Memory B cell (primary cell): ENCODE data around the gene COX6A1.

Experiments used
- ATAC-seq: fragments of 150-1000 bp; cut with Tn5 transposase; 2 replicates; pipeline ENCODE4 v1.10.0; 2021; ENCODE audit warnings: low read depth, mild to moderate bottlenecking, moderate library complexity
- DNase-seq, 2 donors: peaks; one replicate each; pipeline ENCODE4 v3.0.0; 2022; ENCODE audit warnings: low spot score in 2 of 2
- H3K27ac Mint-ChIP-seq: one replicate; pipeline ENCODE4 v1.8.0; 2022; ENCODE audit warnings: mild to moderate bottlenecking, moderate library complexity, mixed read lengths
- H3K27me3 Mint-ChIP-seq: one replicate; pipeline ENCODE4 v1.8.0; 2022; ENCODE audit warnings: mixed read lengths
- H3K36me3 Mint-ChIP-seq: one replicate; pipeline ENCODE4 v1.8.0; 2022; ENCODE audit warnings: mild to moderate bottlenecking, mixed read lengths
- H3K4me1 Mint-ChIP-seq: one replicate; pipeline ENCODE4 v1.8.0; 2022; ENCODE audit warnings: mixed read lengths
- H3K4me3 Mint-ChIP-seq: one replicate; pipeline ENCODE4 v1.8.0; 2022; ENCODE audit warnings: mild to moderate bottlenecking, moderate library complexity, mixed read lengths
- H3K9me3 Mint-ChIP-seq: one replicate; pipeline ENCODE4 v1.8.0; 2022; ENCODE audit warnings: mixed read lengths

COX6A1 gene

DNA sequence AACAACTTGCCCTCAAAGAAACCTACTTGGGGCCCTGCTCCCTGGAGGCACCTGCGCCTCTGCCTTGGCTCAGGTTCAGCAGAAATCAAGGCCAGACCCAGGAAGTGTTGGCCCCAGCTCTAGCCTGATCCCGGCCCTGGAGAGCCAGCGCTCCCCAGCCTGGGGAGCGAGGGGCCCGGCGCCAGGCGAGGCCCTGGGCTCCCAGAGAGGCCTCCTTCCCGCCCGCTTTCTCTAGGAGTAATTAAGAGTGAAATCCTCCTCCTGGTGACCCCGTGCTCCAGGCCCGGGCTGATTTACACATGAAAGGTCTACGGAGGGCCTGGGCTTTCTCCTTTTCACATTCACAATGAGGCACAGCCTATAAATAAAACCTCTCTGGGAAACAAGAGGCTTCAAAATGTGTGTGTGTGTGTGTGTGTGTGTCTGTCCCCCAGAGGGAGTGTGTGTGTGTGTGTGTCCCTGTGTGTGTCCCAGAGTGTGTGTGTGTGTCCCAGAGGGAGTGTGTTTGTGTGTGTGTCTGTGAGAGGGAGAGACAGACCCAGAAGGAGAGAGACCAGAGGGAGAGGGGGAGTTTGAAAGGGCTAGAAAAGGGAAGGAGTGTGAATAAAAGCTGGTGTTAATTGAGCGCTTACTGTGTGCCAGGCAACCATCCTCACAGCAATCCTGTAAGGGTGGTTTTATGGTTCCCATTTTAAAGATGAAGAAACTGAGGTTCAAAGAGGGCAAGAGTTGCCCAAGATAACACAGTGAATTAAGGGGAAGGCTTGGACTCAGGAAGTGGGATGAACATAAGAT is 23.8 kb upstream of the COX6A1 start:
- H3K27ac Mint-ChIP-seq = no peak overlapping the region
- DNase-seq (no peak), ATAC-seq (no peak)
- H3K9me3 Mint-ChIP-seq = no peaks in the 10 kb centered on the region
- H3K4me1 Mint-ChIP-seq = no peaks in the 10 kb centered on the region
- H3K4me3 Mint-ChIP-seq = no peak overlapping the region
- H3K36me3 Mint-ChIP-seq = peaks cover 1% of the 10 kb centered on the region
- peaks cover 16% of the 10 kb centered on the region for H3K27me3 Mint-ChIP-seq

DNA sequence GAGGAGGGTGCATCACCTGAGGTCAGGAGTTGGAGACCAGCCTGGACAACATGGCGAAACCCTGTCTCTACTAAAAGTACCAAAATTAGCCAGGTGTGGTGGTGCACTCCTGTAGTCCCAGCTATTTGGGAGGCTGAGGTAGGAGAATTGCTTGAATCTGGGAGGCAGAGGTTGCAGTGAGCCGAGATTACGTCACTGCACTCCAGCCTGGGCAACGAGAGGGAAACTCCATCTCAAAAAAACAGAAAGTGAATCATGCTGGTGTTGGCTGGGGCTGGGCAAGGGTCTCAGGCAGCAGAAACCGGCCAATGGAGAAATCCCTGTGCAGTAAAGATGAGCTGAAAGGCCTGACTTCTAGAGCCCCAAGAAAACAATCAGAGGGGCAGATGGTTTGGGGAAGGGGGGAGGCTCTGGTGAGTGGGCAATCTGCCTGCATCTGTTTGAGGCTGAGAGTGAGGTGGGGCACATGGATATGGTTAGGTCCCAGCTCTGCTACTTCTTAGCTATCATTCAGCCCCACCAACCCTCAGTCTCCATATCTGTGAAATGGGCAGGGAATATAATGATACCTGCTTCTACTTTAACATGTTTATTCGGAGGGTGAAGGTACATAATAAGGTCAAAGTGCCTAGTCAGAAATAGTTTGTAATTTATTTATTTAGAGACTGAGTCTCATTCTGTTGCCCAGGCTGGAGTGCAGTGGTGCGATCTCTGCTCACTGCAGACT is 21.3 kb upstream of the COX6A1 start:
- ATAC-seq (no peak), DNase-seq (no peak)
- Mint-ChIP-seq H3K27me3 (peaks cover 16% of the 10 kb centered on the region), H3K27ac (no peak overlapping the region), H3K4me1 (no peaks in the 10 kb centered on the region), H3K4me3 (no peak overlapping the region), H3K36me3 (peaks cover 1% of the 10 kb centered on the region), H3K9me3 (no peaks in the 10 kb centered on the region)

DNA sequence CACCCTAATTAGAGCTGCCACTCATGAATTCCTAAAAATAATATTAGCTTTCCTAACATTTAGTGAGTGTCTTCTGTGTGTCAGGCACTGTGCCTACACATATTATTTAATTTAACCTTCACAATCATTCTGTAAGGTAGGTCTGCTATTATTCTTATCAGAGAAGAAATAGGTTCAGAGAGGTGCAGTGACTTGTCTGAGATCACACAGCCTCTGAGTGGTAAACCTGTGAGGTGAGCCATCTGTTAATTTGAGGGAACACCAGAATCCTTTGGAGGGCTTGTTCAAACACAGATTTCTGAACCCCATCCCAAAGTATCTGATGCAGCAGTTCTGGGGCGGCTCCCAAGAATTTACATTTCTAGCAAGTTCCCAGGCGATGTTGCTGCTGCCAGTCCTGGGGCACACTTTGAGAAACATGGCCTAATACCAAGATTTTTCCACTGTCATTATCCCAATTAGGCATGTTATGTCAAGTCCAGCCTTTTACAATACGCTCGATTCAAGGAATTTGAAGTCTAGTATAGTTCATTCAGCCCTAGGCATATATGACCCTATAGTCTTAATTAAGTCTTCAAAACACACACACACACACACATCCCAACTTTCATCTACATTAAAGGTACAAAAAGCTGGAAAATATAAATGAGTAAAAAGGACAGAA is 19.9 kb upstream of the COX6A1 start:
- DNase-seq (no peak), ATAC-seq (no peak)
- Mint-ChIP-seq H3K27me3 (peaks cover 9% of the 10 kb centered on the region), H3K36me3 (no peaks in the 10 kb centered on the region), H3K4me3 (no peak overlapping the region), H3K27ac (no peak overlapping the region), H3K9me3 (no peaks in the 10 kb centered on the region), H3K4me1 (no peaks in the 10 kb centered on the region)

DNA sequence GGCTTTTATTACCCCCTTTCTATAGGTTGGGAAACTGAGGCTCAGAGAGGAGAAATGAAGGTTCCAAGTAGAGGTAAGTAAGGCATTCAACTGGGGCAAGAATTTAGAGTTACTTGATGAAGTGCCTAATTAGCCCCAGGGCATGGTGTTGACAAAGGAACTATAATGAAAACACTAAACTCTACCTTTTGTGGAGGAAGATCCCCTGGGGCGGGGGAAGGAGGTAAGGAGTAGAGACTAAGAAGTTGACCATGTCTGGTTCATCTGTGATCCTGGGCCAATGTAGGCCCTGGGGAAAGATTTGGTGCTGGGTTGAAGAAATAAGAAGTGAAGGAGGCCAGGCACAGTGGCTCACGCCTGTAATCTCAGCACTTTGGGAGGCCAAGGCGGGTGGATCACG is 16.2 kb upstream of the COX6A1 start:
- Mint-ChIP-seq H3K9me3 (peaks cover 1% of the 10 kb centered on the region), H3K4me3 (no peak overlapping the region), H3K36me3 (no peaks in the 10 kb centered on the region), H3K27me3 (peaks cover 1% of the 10 kb centered on the region), H3K27ac (no peak overlapping the region), H3K4me1 (peaks cover 3% of the 10 kb centered on the region)
- DNase-seq (no peak), ATAC-seq (no peak)

DNA sequence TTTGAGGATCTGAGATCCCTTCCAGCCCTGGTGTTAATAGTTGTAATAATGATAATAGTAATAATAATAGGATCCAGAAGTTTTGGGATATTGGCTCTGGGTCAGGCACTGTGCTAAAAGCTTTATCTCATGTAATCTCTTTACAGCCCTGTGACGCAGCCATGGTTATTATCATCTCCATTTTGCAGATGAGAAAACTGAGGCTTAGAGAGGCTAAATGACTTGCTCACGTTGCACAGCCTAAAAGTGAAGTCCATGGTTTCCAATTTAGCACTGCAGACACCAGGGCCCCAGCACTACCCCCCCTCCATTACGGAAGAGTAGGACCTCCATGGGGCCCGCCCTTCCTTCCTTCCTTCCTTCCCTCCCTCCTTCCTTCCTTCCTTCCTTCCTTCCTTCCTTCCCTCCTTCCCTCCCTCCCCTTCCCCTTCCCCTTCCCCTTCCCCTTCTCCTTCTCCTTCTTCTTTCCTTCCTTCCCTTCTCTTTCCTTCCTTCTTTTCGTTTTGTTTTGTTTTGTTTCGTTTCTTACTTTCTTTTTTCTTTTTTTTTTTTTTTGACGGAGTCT is 14.9 kb upstream of the COX6A1 start:
- no peak for ATAC-seq

DNA sequence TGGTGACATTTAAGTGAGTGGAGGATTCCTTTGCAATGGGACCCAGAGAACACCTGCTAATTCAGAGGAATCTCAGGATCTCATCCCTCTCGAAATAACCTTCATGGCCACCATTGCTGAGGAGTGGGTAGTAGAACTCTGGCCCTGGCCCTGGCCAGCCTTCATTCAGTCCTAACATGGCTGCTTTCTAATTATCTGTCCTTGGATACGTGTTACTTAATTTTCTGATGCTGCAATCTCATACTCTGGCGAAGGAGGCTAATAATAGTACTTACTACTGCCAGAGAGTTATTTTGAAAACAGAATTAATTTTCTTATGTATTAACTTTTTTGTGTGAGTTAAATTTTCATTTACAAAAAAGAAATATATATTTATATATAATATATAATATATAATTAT is 12.1 kb upstream of the COX6A1 start:
- peaks cover 1% of the 10 kb centered on the region for H3K9me3 Mint-ChIP-seq
- ATAC-seq = no peak
- H3K4me3 Mint-ChIP-seq = no peak overlapping the region
- H3K36me3 Mint-ChIP-seq = no peaks in the 10 kb centered on the region
- no peak for DNase-seq
- H3K27ac Mint-ChIP-seq = no peak overlapping the region
- H3K4me1 Mint-ChIP-seq = peaks cover 5% of the 10 kb centered on the region
- peaks cover 2% of the 10 kb centered on the region for H3K27me3 Mint-ChIP-seq

More for the DNA sequence above, 14.9 kb upstream of the COX6A1 start:
- H3K9me3 Mint-ChIP-seq = peaks cover 1% of the 10 kb centered on the region
- peaks cover 3% of the 10 kb centered on the region for H3K4me1 Mint-ChIP-seq
- no peak for DNase-seq
- no peak overlapping the region for H3K4me3 Mint-ChIP-seq
- no peaks in the 10 kb centered on the region for H3K27me3 Mint-ChIP-seq
- no peaks in the 10 kb centered on the region for H3K36me3 Mint-ChIP-seq
- H3K27ac Mint-ChIP-seq = no peak overlapping the region

DNA sequence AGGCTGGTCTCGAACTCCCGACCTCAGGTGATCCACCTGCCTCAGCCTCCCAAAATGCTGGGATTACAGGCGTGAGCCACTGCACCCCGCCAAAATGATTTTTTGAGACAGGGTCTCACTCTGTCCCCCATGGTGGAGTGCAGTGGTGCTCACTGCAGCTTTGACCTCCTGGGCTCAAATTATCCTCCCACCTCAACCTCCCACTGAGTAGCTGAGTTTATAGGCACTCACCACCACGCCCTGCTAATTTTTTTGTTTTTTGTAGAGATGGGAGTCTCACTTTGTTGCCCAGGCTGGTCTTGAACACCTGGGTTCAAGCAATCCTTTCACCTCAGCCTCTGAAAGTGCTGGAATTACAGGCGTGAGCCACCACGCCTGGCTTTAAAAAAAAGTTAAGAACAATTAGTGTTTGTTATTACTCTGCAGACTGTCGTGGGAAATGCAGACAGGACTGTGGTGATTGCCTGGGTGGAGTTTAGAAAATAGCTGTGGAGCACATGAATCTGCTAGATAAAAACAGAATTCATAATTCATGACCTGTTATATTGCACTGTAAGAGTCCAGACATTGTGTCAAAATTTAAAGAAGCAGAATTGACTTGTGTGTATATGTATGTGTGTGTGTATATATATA is 9.2 kb upstream of the COX6A1 start:
- no peaks in the 10 kb centered on the region for H3K36me3 Mint-ChIP-seq
- H3K9me3 Mint-ChIP-seq = no peaks in the 10 kb centered on the region
- H3K4me3 Mint-ChIP-seq = no peak overlapping the region
- no peak overlapping the region for H3K27ac Mint-ChIP-seq
- peaks cover 2% of the 10 kb centered on the region for H3K4me1 Mint-ChIP-seq
- ATAC-seq (no peak), DNase-seq (no peak)
- peaks cover 3% of the 10 kb centered on the region for H3K27me3 Mint-ChIP-seq

DNA sequence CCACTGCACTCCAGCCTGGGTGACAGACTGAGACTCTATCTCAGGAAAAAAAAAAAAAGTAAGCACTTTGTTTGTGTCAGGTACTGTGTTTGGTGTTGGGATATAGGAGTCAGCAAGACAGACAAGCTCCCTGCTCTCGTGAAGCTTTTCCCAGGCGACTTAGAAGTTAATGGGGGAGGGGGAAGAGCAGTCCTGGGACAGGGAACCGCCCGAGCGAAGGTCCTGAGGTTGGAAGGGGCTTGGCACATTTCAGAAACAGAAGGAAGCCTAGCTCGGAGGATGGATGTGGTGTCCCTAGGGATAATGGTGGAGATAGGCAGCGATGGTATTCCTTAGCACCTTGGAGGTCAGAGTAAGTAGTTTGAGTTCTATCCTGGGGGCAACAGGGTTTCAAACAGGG is 8.5 kb upstream of the COX6A1 start:
- no peak overlapping the region for H3K27ac Mint-ChIP-seq

DNA sequence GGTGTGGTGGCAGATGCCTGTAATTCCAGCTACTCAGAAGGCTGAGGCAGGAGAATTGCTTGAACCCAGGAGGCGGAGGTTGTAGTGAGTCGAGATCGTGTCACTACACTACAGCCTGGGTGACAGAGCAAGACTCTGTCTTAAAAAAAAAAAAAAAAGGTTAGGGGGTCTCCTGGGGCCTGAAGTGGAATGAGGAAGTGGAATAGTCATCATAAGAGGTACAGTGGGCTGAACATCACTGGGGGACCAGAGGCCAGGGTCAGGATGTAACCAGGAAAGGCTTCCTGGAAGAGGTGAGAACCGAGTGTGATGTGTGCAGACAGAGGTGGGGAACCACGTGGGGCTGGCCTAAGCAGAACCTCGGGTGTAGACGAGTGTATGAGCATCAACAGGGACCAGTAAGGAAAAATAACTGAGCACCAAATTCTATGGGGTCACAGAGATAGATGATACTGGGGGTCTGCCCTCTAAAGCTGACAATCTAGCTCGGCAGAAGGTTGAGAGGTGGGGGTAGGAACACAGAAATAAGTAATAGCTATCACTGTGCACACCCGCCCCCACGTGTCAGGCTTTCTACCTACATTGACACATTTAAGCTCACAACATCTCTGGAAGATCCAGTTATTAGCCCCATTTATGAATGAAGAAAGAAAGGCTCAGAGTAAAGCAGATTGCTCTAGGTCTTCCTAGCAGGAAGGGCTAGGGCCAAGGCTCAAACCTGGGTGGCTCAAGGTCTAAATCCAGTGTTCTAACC is 5.0 kb upstream of the COX6A1 start:
- no peak overlapping the region for H3K4me3 Mint-ChIP-seq
- H3K27me3 Mint-ChIP-seq = peaks cover 3% of the 10 kb centered on the region
- no peaks in the 10 kb centered on the region for H3K36me3 Mint-ChIP-seq
- H3K4me1 Mint-ChIP-seq = peaks cover 7% of the 10 kb centered on the region
- no peak for ATAC-seq
- H3K9me3 Mint-ChIP-seq = no peaks in the 10 kb centered on the region
- no peak for DNase-seq
- no peak overlapping the region for H3K27ac Mint-ChIP-seq

More for the DNA sequence above, 8.5 kb upstream of the COX6A1 start:
- Mint-ChIP-seq H3K36me3 (no peaks in the 10 kb centered on the region), H3K27me3 (peaks cover 3% of the 10 kb centered on the region), H3K4me1 (peaks cover 2% of the 10 kb centered on the region), H3K4me3 (no peak overlapping the region), H3K9me3 (no peaks in the 10 kb centered on the region)
- ATAC-seq (no peak), DNase-seq (no peak)

DNA sequence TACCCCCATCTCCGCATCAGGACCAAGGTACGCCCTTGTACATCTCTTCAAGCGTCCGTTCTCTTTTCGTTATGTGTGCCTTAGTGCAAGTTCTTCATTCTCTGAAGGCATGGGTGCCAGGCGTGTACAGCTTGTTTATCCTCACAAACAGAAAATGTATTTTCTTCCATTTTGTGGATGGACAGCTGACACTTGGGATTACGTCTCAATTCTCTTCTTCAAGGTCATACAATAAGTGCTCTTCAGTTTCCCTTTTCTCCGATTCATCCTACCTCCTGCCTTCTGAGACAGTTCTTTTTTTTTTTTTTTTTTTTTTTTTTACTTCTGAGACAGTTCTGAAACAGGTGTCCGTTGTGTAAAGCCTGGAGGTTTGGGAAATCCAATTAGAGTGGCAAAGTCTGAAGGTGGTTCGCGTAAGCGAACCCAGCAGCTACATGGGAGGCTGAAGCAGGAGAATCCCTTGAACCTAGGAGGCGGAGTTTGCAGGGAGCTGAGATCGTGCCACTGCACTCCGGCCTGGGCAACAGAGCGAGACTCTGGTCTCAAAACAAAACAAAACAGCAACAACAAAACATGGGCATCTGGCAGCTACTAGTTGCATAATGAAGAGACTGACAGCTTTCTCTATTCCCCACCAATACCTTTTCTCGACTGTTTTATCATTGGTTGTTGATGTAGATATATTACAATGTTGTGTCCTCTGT is 734 bp downstream of the COX6A1 start:
- Mint-ChIP-seq H3K4me3 (peak overlapping the region; percentile 98), H3K36me3 (peaks cover 6% of the 10 kb centered on the region), H3K4me1 (peaks cover 13% of the 10 kb centered on the region), H3K9me3 (no peaks in the 10 kb centered on the region), H3K27ac (peak overlapping the region; percentile 91), H3K27me3 (no peaks in the 10 kb centered on the region)
- ATAC-seq = no peak
- no peak for DNase-seq

DNA sequence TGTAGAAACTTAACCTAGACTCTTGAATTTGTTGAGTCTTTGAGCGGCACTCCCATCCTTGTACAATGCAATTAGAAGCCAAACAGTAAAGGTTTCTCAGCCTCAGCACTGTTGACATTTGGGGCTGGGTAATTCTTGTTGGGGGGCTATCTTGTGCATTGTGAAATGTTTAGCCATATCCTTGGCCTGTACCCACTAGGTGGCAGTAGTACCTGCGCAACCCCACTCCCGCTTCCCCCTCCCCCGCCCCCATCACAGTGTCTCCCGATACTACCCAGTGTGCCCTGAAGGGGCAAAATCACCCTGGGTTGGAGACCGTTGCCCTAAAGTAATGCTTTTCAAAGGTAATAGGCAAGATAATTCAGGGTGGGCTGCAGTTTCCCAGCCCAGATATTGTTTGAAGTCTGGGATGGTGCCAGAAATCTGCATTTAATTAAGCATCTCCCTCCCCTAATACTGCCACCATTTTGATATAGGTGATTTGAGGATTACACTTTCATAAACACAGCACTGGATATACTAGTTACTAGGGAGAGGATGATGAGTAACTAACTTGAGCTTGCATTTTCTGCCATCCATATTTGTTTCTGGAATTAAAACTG is 1.8 kb downstream of the COX6A1 start:
- DNase-seq (peak; percentile 59 to 74), ATAC-seq (peak; percentile 55)
- H3K27ac Mint-ChIP-seq = no peak overlapping the region
- H3K27me3 Mint-ChIP-seq = no peaks in the 10 kb centered on the region
- H3K4me3 Mint-ChIP-seq = peak overlapping the region; percentile 70
- peaks cover 13% of the 10 kb centered on the region for H3K4me1 Mint-ChIP-seq
- H3K36me3 Mint-ChIP-seq = peaks cover 6% of the 10 kb centered on the region
- H3K9me3 Mint-ChIP-seq = no peaks in the 10 kb centered on the region

DNA sequence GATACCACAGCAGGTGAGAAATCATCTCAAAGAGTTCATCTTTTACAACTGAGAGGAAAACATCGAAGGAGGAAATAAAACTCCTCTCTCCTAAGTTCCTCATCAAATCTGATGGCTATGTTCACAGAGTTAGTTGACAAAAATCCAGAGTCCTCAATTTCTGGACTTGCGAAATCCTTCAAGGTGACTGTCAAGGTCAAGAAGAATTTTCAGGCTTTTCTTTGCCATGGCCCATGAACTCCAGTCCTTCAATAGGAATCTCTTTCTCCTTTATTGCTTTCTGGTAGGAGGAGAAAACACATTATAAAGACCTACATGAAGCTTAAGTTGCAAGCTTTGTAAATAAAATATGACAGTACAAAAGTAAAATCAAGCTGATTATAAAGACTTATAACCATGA is 6.8 kb downstream of the COX6A1 start:
- H3K27me3 Mint-ChIP-seq = no peaks in the 10 kb centered on the region
- peaks cover 21% of the 10 kb centered on the region for H3K4me1 Mint-ChIP-seq
- no peaks in the 10 kb centered on the region for H3K9me3 Mint-ChIP-seq
- ATAC-seq (no peak), DNase-seq (no peak)
- peak overlapping the region; percentile 93 for H3K4me3 Mint-ChIP-seq
- H3K36me3 Mint-ChIP-seq = peaks cover 7% of the 10 kb centered on the region
- H3K27ac Mint-ChIP-seq = peak overlapping the region; percentile 38
